ENCODE data around the gene ZMYND8. TPM values are rescaled to one million over a fixed set of nuclear protein-coding genes. Genes with fewer than 3 reads are reported as not detected.
"Not testable (repeated sequence)": the region's sequence is repeated elsewhere in the genome, so short reads cannot be mapped to it uniquely, and the experiment has no call there.

Gene ZMYND8
- total RNA-seq, 4 donors from 2014 or later: 29.7 to 42.4 (median 30.9) TPM

- Histone ChIP-seq H3K9me3 (no peaks in the 10 kb centered on the region), H3K4me3 (replicated peaks in 1 of 3) (no peak overlapping the region), H3K4me1 (peaks cover 7 to 11% of the 10 kb centered on the region in 2 donors), H3K27ac (no peak overlapping the region), H3K36me3 (peaks cover 0 to 14% of the 10 kb centered on the region in 2 donors), H3K27me3 (no peaks in the 10 kb centered on the region)
- DNase-seq: no peak
- 96 to 98% methylated on average over 11 of the region's 11 CpGs for WGBS, 2 donors
- intact Hi-C loops (cut with DNase I): no loop called here
- TF ChIP-seq POLR2A (IDR thresholded peaks at IDR 0.05): no peak
- no peak for TF ChIP-seq CTCF (IDR thresholded peaks at IDR 0.05)
These were observed 65.7 kb downstream of the ZMYND8 start for GRCh38 chr20:47290666-47291430.

GRCh38 chr20:47290008-47290407 is 66.5 kb downstream of the ZMYND8 start:
- no peaks in the 10 kb centered on the region for H3K9me3 ChIP-seq
- WGBS, 2 donors: 89 to 96% methylated on average over 3 of the region's 3 CpGs
- no peaks in the 10 kb centered on the region for H3K27me3 ChIP-seq
- peaks cover 0 to 14% of the 10 kb centered on the region in 2 donors for H3K36me3 ChIP-seq
- DNase-seq: no peak
- no peak overlapping the region for H3K27ac ChIP-seq
- H3K4me1 ChIP-seq: peaks cover 4 to 12% of the 10 kb centered on the region in 2 donors
- no peak for TF ChIP-seq POLR2A (IDR thresholded peaks at IDR 0.05)
- H3K4me3 ChIP-seq (replicated peaks in 1 of 3): no peak overlapping the region
- intact Hi-C loops (cut with DNase I): no loop called here

GRCh38 chr20:47289096-47289495 is 67.4 kb downstream of the ZMYND8 start:
- Histone ChIP-seq H3K4me3 (replicated peaks in 1 of 3) (no peak overlapping the region), H3K4me1 (peaks cover 6 to 8% of the 10 kb centered on the region in 2 donors), H3K27me3 (no peaks in the 10 kb centered on the region), H3K36me3 (peaks cover 0 to 14% of the 10 kb centered on the region in 2 donors), H3K9me3 (no peaks in the 10 kb centered on the region), H3K27ac (no peak overlapping the region)
- WGBS, 2 donors: 91 to 96% methylated on average over 3 of the region's 3 CpGs
- intact Hi-C loops (cut with DNase I): no loop called here
- DNase-seq: no peak
- TF ChIP-seq POLR2A (IDR thresholded peaks at IDR 0.05) (no peak), CTCF (IDR thresholded peaks at IDR 0.05) (no peak)

GRCh38 chr20:47288530-47288929 is 68.0 kb downstream of the ZMYND8 start:
- Histone ChIP-seq H3K36me3 (peaks cover 0 to 14% of the 10 kb centered on the region in 2 donors), H3K4me1 (peaks cover 11 to 14% of the 10 kb centered on the region in 2 donors)
- intact Hi-C loops (cut with DNase I); H3K4me3 ChIP-seq (replicated peaks in 1 of 3); DNase-seq; H3K27me3 ChIP-seq; H3K27ac ChIP-seq; H3K9me3 ChIP-seq: not testable (repeated sequence)
- WGBS, 2 donors: 97 to 99% methylated on average over 8 of the region's 8 CpGs

- no peaks in the 10 kb centered on the region for H3K27me3 ChIP-seq
- DNase-seq: no peak
- H3K4me3 ChIP-seq (replicated peaks in 1 of 3): no peak overlapping the region
- WGBS, 2 donors: 95 to 98% methylated on average over 6 of the region's 6 CpGs
- H3K27ac ChIP-seq: no peak overlapping the region
- H3K9me3 ChIP-seq: no peaks in the 10 kb centered on the region
- intact Hi-C loops (cut with DNase I): no loop called here
- no peak for TF ChIP-seq CTCF (IDR thresholded peaks at IDR 0.05)
- no peak for TF ChIP-seq POLR2A (IDR thresholded peaks at IDR 0.05)
- peaks cover 0 to 14% of the 10 kb centered on the region in 2 donors for H3K36me3 ChIP-seq
- peaks cover 14 to 20% of the 10 kb centered on the region in 2 donors for H3K4me1 ChIP-seq
These were observed 68.8 kb downstream of the ZMYND8 start for GRCh38 chr20:47287609-47288144.

GRCh38 chr20:47286681-47287080 is 69.8 kb downstream of the ZMYND8 start:
- 89 to 90% methylated on average over 5 of the region's 5 CpGs for WGBS, 2 donors
- Histone ChIP-seq H3K27ac (no peak overlapping the region), H3K4me3 (replicated peaks in 1 of 3) (no peak overlapping the region), H3K27me3 (no peaks in the 10 kb centered on the region), H3K36me3 (peaks cover 0 to 15% of the 10 kb centered on the region in 2 donors), H3K4me1 (peaks cover 14 to 21% of the 10 kb centered on the region in 2 donors), H3K9me3 (no peaks in the 10 kb centered on the region)
- DNase-seq: no peak
- TF ChIP-seq POLR2A (IDR thresholded peaks at IDR 0.05) (no peak), CTCF (IDR thresholded peaks at IDR 0.05) (no peak)
- intact Hi-C loops (cut with DNase I): no loop called here

Data from thyroid gland (tissue), 4 donors.